Measurements from ENCODE around the gene SLC28A3. TPM values are rescaled to one million over a fixed set of nuclear protein-coding genes. Genes with fewer than 3 reads are reported as not detected.

The SLC28A3 gene
- total and polyA plus RNA-seq, 2 experiments from 2014 or later, result not detected

GRCh38 chr9:84301851-84302250, 38.7 kb downstream of the SLC28A3 start (continued):
- TF ChIP-seq REST (IDR thresholded peaks at IDR 0.05; ENCODE audit: unreplicated experiment), result no peak
- TF ChIP-seq CREB1 (CRISPR knock-in tag; IDR thresholded peaks at IDR 0.05; ENCODE audit: low read depth), result no peak
- no peak for TF ChIP-seq CTCF (conservative IDR thresholded peaks at IDR 0.05; ENCODE audit: low read depth in 2 of 2)
- TF ChIP-seq ETS1 (IDR thresholded peaks at IDR 0.05), result no peak

GRCh38 chr9:84300271-84300670, 40.3 kb downstream of the SLC28A3 start:
- peaks cover 11% of the 10 kb centered on the region; the same call in 2 of the 3 replicates for H3K4me1 Mint-ChIP-seq
- Histone ChIP-seq H3K36me3 (ENCODE audit: insufficient read depth) (no peaks in the 10 kb centered on the region), H3K27me3 (ENCODE audit: insufficient read depth) (no peaks in the 10 kb centered on the region), H3K4me1 (ENCODE audit: insufficient read depth) (peaks cover 8% of the 10 kb centered on the region; the same call in 1 of the 2 replicates), H4K20me1 (replicated peaks; ENCODE audit: insufficient read depth) (no peaks in the 10 kb centered on the region), H3K4me3 (no peak overlapping the region), H3K4me2 (no peak overlapping the region), H3K9me2 (ENCODE audit: insufficient read depth) (peaks cover 5% of the 10 kb centered on the region; the same call in 1 of the 2 replicates), H2AFZ (peak overlapping the region; percentile 72; the same call in 1 of the 2 replicates), H3K27ac (ENCODE audit: low read depth) (no peak overlapping the region), H3K79me2 (replicated peaks; ENCODE audit: insufficient read depth) (no peaks in the 10 kb centered on the region), H3F3A (replicated peaks; ENCODE audit: low read depth) (no peaks in the 10 kb centered on the region)
- H3K36me3 Mint-ChIP-seq (ENCODE audit: low read depth), result no peaks in the 10 kb centered on the region
- peaks cover 4% of the 10 kb centered on the region for H3K27me3 Mint-ChIP-seq (ENCODE audit: insufficient read depth, low read depth, poor library complexity)
- H3K4me3 Mint-ChIP-seq, result no peak overlapping the region
- ATAC-seq, result peak; percentile 42; the same call in 2 of the 3 replicates
- no peak overlapping the region; the same call in 1 of the 2 replicates for H3K27ac Mint-ChIP-seq
- no peaks in the 10 kb centered on the region; the same call in 2 of the 3 replicates for H3K9me3 Mint-ChIP-seq
- peak; percentile 22 for DNase-seq (ENCODE audit: low spot score)
- TF ChIP-seq NANOG (IDR thresholded peaks at IDR 0.05; ENCODE audit: borderline replicate concordance), result no peak
- no peak for TF ChIP-seq ETS1 (IDR thresholded peaks at IDR 0.05)
- no peak for TF ChIP-seq CTCF (conservative IDR thresholded peaks at IDR 0.05; ENCODE audit: low read depth in 2 of 2)
- no peak for TF ChIP-seq ZNF331 (CRISPR knock-in tag; IDR thresholded peaks at IDR 0.05; ENCODE audit: low read depth)
- no peak for TF ChIP-seq EZH2 (IDR thresholded peaks at IDR 0.05; ENCODE audit: low read depth, unreplicated experiment)
- no peak for TF ChIP-seq ZNF114 (CRISPR knock-in tag; IDR thresholded peaks at IDR 0.05)
- no peak for TF ChIP-seq CREB1 (CRISPR knock-in tag; IDR thresholded peaks at IDR 0.05; ENCODE audit: low read depth)

All from GM23338 (cell line).